HepG2 (cell line): ENCODE data around the gene POLR1G.

Source experiments
- BCL6 ChIP-seq: IDR thresholded peaks from 2 replicates; pipeline ENCODE4 v1.6.1; 2016; ENCODE audit warnings: missing genetic modification reagents, missing compliant biosample characterization
- EP300 ChIP-seq, 3 experiments: sonication (generic) in 1 of 3; formaldehyde crosslinking in 1 of 3; IDR thresholded peaks; 2 replicates each; pipeline versions ENCODE4 v1.5.1 to v1.6.1; 2011 to 2020; ENCODE audit warnings: low read depth in 2 of 3, low read length in 2 of 3, borderline replicate concordance in 1 of 3, improper control_type of control experiment in 1 of 3, mild to moderate bottlenecking in 1 of 3, missing genetic modification reagents in 1 of 3, moderate library complexity in 1 of 3
- ETV5 ChIP-seq: IDR thresholded peaks from 2 replicates; pipeline ENCODE4 v1.6.1; 2018; ENCODE audit warnings: missing biosample characterization, missing genetic modification reagents, inconsistent platforms, borderline replicate concordance
- HDAC2 ChIP-seq: sonication (generic); formaldehyde crosslinking; IDR thresholded peaks from 2 replicates; pipeline ENCODE4 v1.4.0; 2020; ENCODE audit warnings: missing genetic modification reagents
- HNF4G ChIP-seq, 2 experiments: sonication (generic) in 1 of 2; formaldehyde crosslinking in 1 of 2; IDR thresholded peaks; 2 replicates each; pipeline versions ENCODE4 v1.4.0 to v1.6.1; 2011 to 2020; ENCODE audit warnings: borderline replicate concordance in 2 of 2, low read depth in 2 of 2, mild to moderate bottlenecking in 2 of 2, low read length in 1 of 2, missing genetic modification reagents in 1 of 2, moderate library complexity in 1 of 2
- POLR2A ChIP-seq, 2 experiments: IDR thresholded peaks; 2 replicates each; pipeline ENCODE4 v1.6.1; 2011; ENCODE audit warnings: low read depth in 2 of 2, low read length in 2 of 2, mild to moderate bottlenecking in 1 of 2, moderate library complexity in 1 of 2; ENCODE audit not compliant: insufficient read depth in 1 of 2
- TCF12 ChIP-seq, 2 experiments: fragments of 450-650 bp in 1 of 2; sonication (generic) in 1 of 2; formaldehyde crosslinking in 1 of 2; IDR thresholded peaks; 2 replicates each; pipeline versions ENCODE4 v1.6.1 to v1.8.0; 2017 to 2022; ENCODE audit warnings: antibody characterized with exemption in 1 of 2, mild to moderate bottlenecking in 1 of 2, missing genetic modification reagents in 1 of 2, moderate library complexity in 1 of 2
- TEAD2 ChIP-seq: sonication (generic); formaldehyde crosslinking; IDR thresholded peaks from 2 replicates; pipeline ENCODE4 v1.9.0; 2021; ENCODE audit warnings: missing genetic modification reagents
- ZKSCAN1 ChIP-seq: fragments of 150-350 bp; IDR thresholded peaks from 2 replicates; pipeline ENCODE4 v1.6.1; 2014; ENCODE audit warnings: low read length
- TF ChIP-seq, protein P1 (sequence below): sonication (generic); formaldehyde crosslinking; IDR thresholded peaks from 2 replicates; pipeline ENCODE4 v1.5.0; 2020; ENCODE audit warnings: mild to moderate bottlenecking, missing genetic modification reagents, moderate library complexity

DNA sequence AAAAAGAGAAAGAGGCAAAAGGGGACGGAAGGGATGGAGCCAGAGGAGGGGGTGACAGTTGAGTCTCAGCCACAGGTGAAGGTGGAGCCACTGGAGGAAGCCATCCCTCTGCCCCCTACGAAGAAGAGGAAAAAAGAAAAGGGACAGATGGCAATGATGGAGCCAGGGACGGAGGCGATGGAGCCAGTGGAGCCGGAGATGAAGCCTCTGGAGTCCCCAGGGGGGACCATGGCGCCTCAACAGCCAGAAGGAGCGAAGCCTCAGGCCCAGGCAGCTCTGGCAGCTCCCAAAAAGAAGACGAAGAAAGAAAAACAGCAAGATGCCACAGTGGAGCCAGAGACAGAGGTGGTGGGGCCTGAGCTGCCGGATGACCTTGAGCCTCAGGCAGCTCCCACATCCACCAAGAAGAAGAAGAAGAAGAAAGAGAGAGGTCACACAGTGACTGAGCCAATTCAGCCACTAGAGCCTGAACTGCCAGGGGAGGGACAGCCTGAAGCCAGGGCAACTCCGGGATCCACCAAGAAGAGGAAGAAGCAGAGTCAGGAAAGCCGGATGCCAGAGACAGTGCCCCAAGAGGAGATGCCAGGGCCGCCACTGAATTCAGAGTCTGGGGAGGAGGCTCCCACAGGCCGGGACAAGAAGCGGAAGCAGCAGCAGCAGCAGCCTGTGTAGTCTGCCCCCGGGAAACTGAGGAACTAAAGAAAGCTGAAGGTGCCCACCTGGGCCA lies 2.5 kb downstream of the POLR1G start:
- TF ChIP-seq POLR2A (IDR thresholded peaks at IDR 0.05; ENCODE audit: insufficient read depth in 1 of 2, low read depth in 2 of 2, low read length in 2 of 2): no peak
- no peak for TF ChIP-seq HNF4G (IDR thresholded peaks at IDR 0.05; ENCODE audit: borderline replicate concordance, low read depth, low read length)
- no peak for TF ChIP-seq HNF4G (CRISPR knock-in tag; IDR thresholded peaks at IDR 0.05; ENCODE audit: borderline replicate concordance, low read depth)
- no peak for TF ChIP-seq ETV5 (CRISPR knock-in tag)
- TF ChIP-seq TEAD2 (CRISPR knock-in tag): no peak
- TF ChIP-seq, protein P1, sequence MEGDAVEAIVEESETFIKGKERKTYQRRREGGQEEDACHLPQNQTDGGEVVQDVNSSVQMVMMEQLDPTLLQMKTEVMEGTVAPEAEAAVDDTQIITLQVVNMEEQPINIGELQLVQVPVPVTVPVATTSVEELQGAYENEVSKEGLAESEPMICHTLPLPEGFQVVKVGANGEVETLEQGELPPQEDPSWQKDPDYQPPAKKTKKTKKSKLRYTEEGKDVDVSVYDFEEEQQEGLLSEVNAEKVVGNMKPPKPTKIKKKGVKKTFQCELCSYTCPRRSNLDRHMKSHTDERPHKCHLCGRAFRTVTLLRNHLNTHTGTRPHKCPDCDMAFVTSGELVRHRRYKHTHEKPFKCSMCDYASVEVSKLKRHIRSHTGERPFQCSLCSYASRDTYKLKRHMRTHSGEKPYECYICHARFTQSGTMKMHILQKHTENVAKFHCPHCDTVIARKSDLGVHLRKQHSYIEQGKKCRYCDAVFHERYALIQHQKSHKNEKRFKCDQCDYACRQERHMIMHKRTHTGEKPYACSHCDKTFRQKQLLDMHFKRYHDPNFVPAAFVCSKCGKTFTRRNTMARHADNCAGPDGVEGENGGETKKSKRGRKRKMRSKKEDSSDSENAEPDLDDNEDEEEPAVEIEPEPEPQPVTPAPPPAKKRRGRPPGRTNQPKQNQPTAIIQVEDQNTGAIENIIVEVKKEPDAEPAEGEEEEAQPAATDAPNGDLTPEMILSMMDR (CRISPR knock-in tag): no peak
- TF ChIP-seq HDAC2: no peak
- TF ChIP-seq TCF12 (IDR thresholded peaks at IDR 0.05): no peak
- TF ChIP-seq TCF12 (CRISPR knock-in tag; IDR thresholded peaks at IDR 0.05): no peak
- no peak for TF ChIP-seq EP300 (IDR thresholded peaks at IDR 0.05; ENCODE audit: low read depth in 2 of 2, low read length in 2 of 2)
- no peak for TF ChIP-seq EP300 (CRISPR knock-in tag; IDR thresholded peaks at IDR 0.05; ENCODE audit: borderline replicate concordance)
- TF ChIP-seq BCL6: no peak
- TF ChIP-seq ZKSCAN1: no peak
